ENCODE data around the gene FAR2.
"Not testable (repeated sequence)": the region's sequence is repeated elsewhere in the genome, so short reads cannot be mapped to it uniquely, and the experiment has no call there.

The FAR2 gene

GRCh38 chr12:29232086-29232485 is 83.0 kb downstream of the FAR2 start:
- DNase-seq (ENCODE audit: low spot score) (no peak), FAIRE-seq (no peak)

- FAIRE-seq (no peak), DNase-seq (ENCODE audit: low spot score) (no peak)
Observed at GRCh38 chr12:29234552-29234951, 85.5 kb downstream of the FAR2 start.

- no peak for FAIRE-seq
- DNase-seq (ENCODE audit: low spot score), result no peak
Observed at GRCh38 chr12:29234965-29235626, 86.0 kb downstream of the FAR2 start.

- no peak for FAIRE-seq
- DNase-seq (ENCODE audit: low spot score), result no peak
Observed at GRCh38 chr12:29238822-29239291, 89.8 kb downstream of the FAR2 start.

- DNase-seq (ENCODE audit: low spot score) (no peak), FAIRE-seq (no peak)
Observed at GRCh38 chr12:29239336-29239735, 90.3 kb downstream of the FAR2 start.

GRCh38 chr12:29240441-29240840 is 91.4 kb downstream of the FAR2 start:
- no peak for FAIRE-seq

GRCh38 chr12:29241821-29242591 is 92.9 kb downstream of the FAR2 start:
- FAIRE-seq (no peak), DNase-seq (ENCODE audit: low spot score) (peak; percentile 25)

More at GRCh38 chr12:29240441-29240840, 91.4 kb downstream of the FAR2 start:
- DNase-seq (ENCODE audit: low spot score), result no peak

- FAIRE-seq, result no peak
Observed at GRCh38 chr12:29242921-29243431, 93.9 kb downstream of the FAR2 start.

GRCh38 chr12:29244159-29244765 is 95.2 kb downstream of the FAR2 start:
- DNase-seq (ENCODE audit: low spot score) (no peak), FAIRE-seq (no peak)

More at GRCh38 chr12:29242921-29243431, 93.9 kb downstream of the FAR2 start:
- DNase-seq (ENCODE audit: low spot score), result no peak

- DNase-seq (ENCODE audit: low spot score) (no peak), FAIRE-seq (no peak)
Observed at GRCh38 chr12:29245246-29245645, 96.2 kb downstream of the FAR2 start.

- FAIRE-seq, result peak; percentile 55
- DNase-seq (ENCODE audit: low spot score), result no peak
Observed at GRCh38 chr12:29249930-29250329, 100.9 kb downstream of the FAR2 start.

GRCh38 chr12:29253906-29254625 is 105.0 kb downstream of the FAR2 start:
- no peak for DNase-seq (ENCODE audit: low spot score)
- FAIRE-seq, result no peak

- no peak for FAIRE-seq
- no peak for DNase-seq (ENCODE audit: low spot score)
Observed at GRCh38 chr12:29255042-29255441, 106.0 kb downstream of the FAR2 start.

- DNase-seq (ENCODE audit: low spot score) (no peak), FAIRE-seq (no peak)
Observed at GRCh38 chr12:29256598-29256997, 107.5 kb downstream of the FAR2 start.

- not testable (repeated sequence) for FAIRE-seq; DNase-seq (ENCODE audit: low spot score)
Observed at GRCh38 chr12:29257687-29258086, 108.6 kb downstream of the FAR2 start.

GRCh38 chr12:29264424-29264823 is 115.3 kb downstream of the FAR2 start:
- DNase-seq (ENCODE audit: low spot score) (no peak), FAIRE-seq (no peak)

GRCh38 chr12:29269706-29270408 is 120.8 kb downstream of the FAR2 start:
- no peak for FAIRE-seq
- DNase-seq (ENCODE audit: low spot score), result no peak

- DNase-seq (ENCODE audit: low spot score) (no peak), FAIRE-seq (no peak)
Observed at GRCh38 chr12:29270446-29270845, 121.4 kb downstream of the FAR2 start.

GRCh38 chr12:29273178-29273843 is 124.2 kb downstream of the FAR2 start:
- no peak for DNase-seq (ENCODE audit: low spot score)
- no peak for FAIRE-seq

GRCh38 chr12:29275834-29276233 is 126.8 kb downstream of the FAR2 start:
- DNase-seq (ENCODE audit: low spot score) (no peak), FAIRE-seq (no peak)
